K562 (cell line): Measurements from ENCODE around the gene MXRA7. TPM values are rescaled to one million over a fixed set of nuclear protein-coding genes. Genes with fewer than 3 reads are reported as not detected.
A peak's percentile ranks its signal among the peaks of the same experiment; 100 is the strongest.

ENCODE experiments used
- BRF1 ChIP-seq: IDR thresholded peaks from 3 replicates; pipeline ENCODE4 v1.6.1; 2011; ENCODE audit warnings: borderline replicate concordance, mild to moderate bottlenecking; ENCODE audit not compliant: insufficient read length; ENCODE audit errors: extremely low read depth
- ERF ChIP-seq: fragments of 450-650 bp; formaldehyde crosslinking; IDR thresholded peaks from 2 replicates; pipeline ENCODE4 v1.4.0; 2020; ENCODE audit warnings: mild to moderate bottlenecking, mixed read lengths
- HOMEZ ChIP-seq: fragments of 250-450 bp; sonication (Bioruptor Pico); IDR thresholded peaks from 2 replicates; pipeline ENCODE4 v1.4.0; 2020; ENCODE audit warnings: mild to moderate bottlenecking, moderate library complexity
- KLF10 ChIP-seq: fragments of 250-450 bp; sonication (Bioruptor Pico); IDR thresholded peaks from 2 replicates; pipeline ENCODE4 v1.6.1; 2021; ENCODE audit warnings: matching md5 sums
- MNT ChIP-seq, 2 experiments: fragments of 450-650 bp; conservative IDR thresholded peaks; 2 replicates each; pipeline ENCODE4 v1.6.1; 2017; ENCODE audit warnings: mild to moderate bottlenecking in 2 of 2, moderate library complexity in 2 of 2
- NEUROD1 ChIP-seq: fragments of 150-350 bp; IDR thresholded peaks from 2 replicates; pipeline ENCODE4 v1.6.1; 2014; ENCODE audit warnings: borderline replicate concordance, low read length, low read depth; ENCODE audit not compliant: partially characterized antibody
- POLR2A ChIP-seq: fragments of 450-650 bp; conservative IDR thresholded peaks from 2 replicates; pipeline ENCODE4 v1.6.1; 2016
- SREBF1 ChIP-seq: fragments of 150-350 bp; IDR thresholded peaks from 2 replicates; pipeline ENCODE4 v1.6.1; 2014; ENCODE audit warnings: antibody characterized with exemption, low read depth, low read length, borderline replicate concordance
- XRCC3 ChIP-seq: fragments of 450-650 bp; IDR thresholded peaks from 2 replicates; pipeline ENCODE4 v1.6.1; 2017; ENCODE audit warnings: mild to moderate bottlenecking, moderate library complexity
- ZNF165 ChIP-seq: fragments of 250-450 bp; sonication (Bioruptor Pico); IDR thresholded peaks from 2 replicates; pipeline ENCODE4 v1.4.0; 2020; ENCODE audit warnings: borderline replicate concordance
- polyA plus RNA-seq, 8 experiments: library from polyadenylated mRNA; depleted of rRNA in 4 of 8; stranded (reverse) in 5 of 8; unstranded in 3 of 8; fragments of >200 nt; fragmentation: Nextera tagmentation in 2 of 8; fragmentation: Illumina TruSeq in 1 of 8; extraction: Ambion mirVana in 2 of 8; extraction: Trizol in 1 of 8; gene quantifications; 2 replicates each; pipeline versions ENCODE4 v1.2.1 to v1.2.3, GENCODE V29; 2011 to 2014; ENCODE audit warnings: inconsistent platforms in 1 of 8, missing spikeins in 1 of 8
- total RNA-seq, 7 experiments: library from RNA; depleted of rRNA in 6 of 7; stranded (reverse); fragments of >200 nt in 6 of 7; fragmentation: Illumina TruSeq in 2 of 7; extraction: Trizol in 2 of 7; gene quantifications; 2 replicates each; pipeline versions ENCODE4 v1.2.1 to v1.2.3, GENCODE V29; 2011 to 2021; ENCODE audit warnings: low replicate concordance in 1 of 7
- TF ChIP-seq, protein P1 (sequence below): sonication (generic); formaldehyde crosslinking; IDR thresholded peaks from 2 replicates; pipeline ENCODE4 v1.8.1; 2023; ENCODE audit warnings: mild to moderate bottlenecking, missing genetic modification reagents
- TF ChIP-seq, protein P2 (sequence below): sonication (generic); formaldehyde crosslinking; IDR thresholded peaks from 2 replicates; pipeline ENCODE4 v1.8.0; 2022; ENCODE audit warnings: mild to moderate bottlenecking, low read depth, missing genetic modification reagents
- TF ChIP-seq, protein P3 (sequence below): fragments of 450-650 bp; conservative IDR thresholded peaks from 2 replicates; pipeline ENCODE4 v1.6.1; 2016; ENCODE audit warnings: missing genetic modification characterization, low read depth, mild to moderate bottlenecking, missing compliant biosample characterization, moderate library complexity

Gene MXRA7
- total and polyA plus RNA-seq, 9 of the 15 experiments (the other 6 are each of a cell fraction or from before 2014, with no cell fraction given): 2.6 to 38.4 (median 14.3) TPM

GRCh38 chr17:76737676-76738467, 27.1 kb upstream of the MXRA7 start, which contains the start of gene MFSD11 (continued):
- TF ChIP-seq, protein P1, sequence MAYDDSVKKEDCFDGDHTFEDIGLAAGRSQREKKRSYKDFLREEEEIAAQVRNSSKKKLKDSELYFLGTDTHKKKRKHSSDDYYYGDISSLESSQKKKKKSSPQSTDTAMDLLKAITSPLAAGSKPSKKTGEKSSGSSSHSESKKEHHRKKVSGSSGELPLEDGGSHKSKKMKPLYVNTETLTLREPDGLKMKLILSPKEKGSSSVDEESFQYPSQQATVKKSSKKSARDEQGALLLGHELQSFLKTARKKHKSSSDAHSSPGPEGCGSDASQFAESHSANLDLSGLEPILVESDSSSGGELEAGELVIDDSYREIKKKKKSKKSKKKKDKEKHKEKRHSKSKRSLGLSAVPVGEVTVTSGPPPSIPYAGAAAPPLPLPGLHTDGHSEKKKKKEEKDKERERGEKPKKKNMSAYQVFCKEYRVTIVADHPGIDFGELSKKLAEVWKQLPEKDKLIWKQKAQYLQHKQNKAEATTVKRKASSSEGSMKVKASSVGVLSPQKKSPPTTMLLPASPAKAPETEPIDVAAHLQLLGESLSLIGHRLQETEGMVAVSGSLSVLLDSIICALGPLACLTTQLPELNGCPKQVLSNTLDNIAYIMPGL: no peak; the same call in 1 of the 2 replicates
- TF ChIP-seq MNT (conservative IDR thresholded peaks at IDR 0.05) (peak; percentile 75 to 93), NEUROD1 (no peak), XRCC3 (no peak), KLF10 (no peak), HOMEZ (no peak), BRF1 (no peak), ZNF165 (CRISPR knock-in tag) (no peak), ERF (peak; percentile 85; the same call in 1 of the 2 replicates), POLR2A (peak; percentile 82; the same call in 1 of the 2 replicates), SREBF1 (peak; percentile 74; the same call in 1 of the 2 replicates)
- TF ChIP-seq, protein P2, sequence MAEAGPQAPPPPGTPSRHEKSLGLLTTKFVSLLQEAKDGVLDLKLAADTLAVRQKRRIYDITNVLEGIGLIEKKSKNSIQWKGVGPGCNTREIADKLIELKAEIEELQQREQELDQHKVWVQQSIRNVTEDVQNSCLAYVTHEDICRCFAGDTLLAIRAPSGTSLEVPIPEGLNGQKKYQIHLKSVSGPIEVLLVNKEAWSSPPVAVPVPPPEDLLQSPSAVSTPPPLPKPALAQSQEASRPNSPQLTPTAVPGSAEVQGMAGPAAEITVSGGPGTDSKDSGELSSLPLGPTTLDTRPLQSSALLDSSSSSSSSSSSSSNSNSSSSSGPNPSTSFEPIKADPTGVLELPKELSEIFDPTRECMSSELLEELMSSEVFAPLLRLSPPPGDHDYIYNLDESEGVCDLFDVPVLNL (CRISPR knock-in tag): no peak
- TF ChIP-seq, protein P3, sequence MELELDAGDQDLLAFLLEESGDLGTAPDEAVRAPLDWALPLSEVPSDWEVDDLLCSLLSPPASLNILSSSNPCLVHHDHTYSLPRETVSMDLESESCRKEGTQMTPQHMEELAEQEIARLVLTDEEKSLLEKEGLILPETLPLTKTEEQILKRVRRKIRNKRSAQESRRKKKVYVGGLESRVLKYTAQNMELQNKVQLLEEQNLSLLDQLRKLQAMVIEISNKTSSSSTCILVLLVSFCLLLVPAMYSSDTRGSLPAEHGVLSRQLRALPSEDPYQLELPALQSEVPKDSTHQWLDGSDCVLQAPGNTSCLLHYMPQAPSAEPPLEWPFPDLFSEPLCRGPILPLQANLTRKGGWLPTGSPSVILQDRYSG (tag): no peak
